ENCODE results near the gene RTP5. TPM values are rescaled to one million over a fixed set of nuclear protein-coding genes. Genes with fewer than 3 reads are reported as not detected.
"Not testable (repeated sequence)": the region's sequence is repeated elsewhere in the genome, so short reads cannot be mapped to it uniquely, and the experiment has no call there.

Gene RTP5
- not detected in 2 replicates for total RNA-seq
- polyA plus RNA-seq, result not detected in 2 replicates

DNA sequence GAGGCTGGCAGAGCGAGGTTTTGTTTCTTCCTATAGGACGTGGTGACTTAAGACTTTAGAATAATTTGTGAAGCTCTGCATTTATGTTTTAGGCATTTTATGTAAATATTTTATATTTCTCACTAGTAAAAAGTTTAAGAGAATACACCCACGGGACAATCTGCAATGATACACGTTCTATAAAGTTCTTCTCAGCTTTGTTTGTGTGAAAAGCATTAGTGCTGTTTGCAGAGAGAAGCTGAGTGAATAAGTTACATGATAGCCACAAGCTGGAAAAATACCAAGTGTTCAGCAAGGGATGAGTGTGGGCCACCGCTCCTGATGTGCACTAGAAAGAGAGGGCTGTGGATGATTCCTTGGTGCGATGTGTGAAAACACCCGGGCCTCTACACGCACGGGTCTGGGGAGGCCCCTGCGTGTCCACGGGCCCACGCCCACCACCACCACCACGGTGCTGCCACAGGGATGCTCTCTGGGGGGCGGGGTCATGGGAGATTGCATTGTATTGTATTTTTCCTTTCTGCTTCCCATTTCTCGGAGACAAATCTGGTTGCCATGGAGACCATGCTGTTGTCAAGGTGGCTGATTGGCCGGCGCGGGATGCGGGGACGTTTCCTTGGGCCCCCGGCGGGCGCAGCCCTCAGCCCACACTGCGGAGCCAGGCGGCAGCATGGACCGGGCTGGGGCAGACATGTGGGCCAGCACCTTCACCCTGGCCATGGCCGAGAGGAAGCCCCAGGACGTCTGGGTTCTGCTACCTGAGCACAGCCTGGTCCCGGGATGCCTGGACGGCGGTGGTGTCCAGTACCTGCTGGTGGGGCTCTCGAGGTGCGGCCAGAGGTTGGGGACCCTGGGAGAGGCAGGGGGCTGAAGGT is at the start of gene RTP5:
RTP5 (plus strand) TSS at position 643 of the 875 bp plus-strand sequence; CDS start at position 671, 28 bp downstream.
- no peak for TF ChIP-seq EZH2phosphoT487 (IDR thresholded peaks at IDR 0.05; ENCODE audit: low read depth, severe bottlenecking, unreplicated experiment)
- TF ChIP-seq EZH2 (IDR thresholded peaks at IDR 0.05; ENCODE audit: borderline replicate concordance), result no peak
- TF ChIP-seq, protein P1, sequence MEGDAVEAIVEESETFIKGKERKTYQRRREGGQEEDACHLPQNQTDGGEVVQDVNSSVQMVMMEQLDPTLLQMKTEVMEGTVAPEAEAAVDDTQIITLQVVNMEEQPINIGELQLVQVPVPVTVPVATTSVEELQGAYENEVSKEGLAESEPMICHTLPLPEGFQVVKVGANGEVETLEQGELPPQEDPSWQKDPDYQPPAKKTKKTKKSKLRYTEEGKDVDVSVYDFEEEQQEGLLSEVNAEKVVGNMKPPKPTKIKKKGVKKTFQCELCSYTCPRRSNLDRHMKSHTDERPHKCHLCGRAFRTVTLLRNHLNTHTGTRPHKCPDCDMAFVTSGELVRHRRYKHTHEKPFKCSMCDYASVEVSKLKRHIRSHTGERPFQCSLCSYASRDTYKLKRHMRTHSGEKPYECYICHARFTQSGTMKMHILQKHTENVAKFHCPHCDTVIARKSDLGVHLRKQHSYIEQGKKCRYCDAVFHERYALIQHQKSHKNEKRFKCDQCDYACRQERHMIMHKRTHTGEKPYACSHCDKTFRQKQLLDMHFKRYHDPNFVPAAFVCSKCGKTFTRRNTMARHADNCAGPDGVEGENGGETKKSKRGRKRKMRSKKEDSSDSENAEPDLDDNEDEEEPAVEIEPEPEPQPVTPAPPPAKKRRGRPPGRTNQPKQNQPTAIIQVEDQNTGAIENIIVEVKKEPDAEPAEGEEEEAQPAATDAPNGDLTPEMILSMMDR (IDR thresholded peaks at IDR 0.05; ENCODE audit: poor library complexity), result no peak
- DNase-seq (ENCODE audit: low spot score), result no peak
- H3K4me1 ChIP-seq (ENCODE audit: insufficient read depth), result peaks cover 5% of the 10 kb centered on the region
- no peak within 1 kb of the TSS for H2AFZ ChIP-seq
- no peak within 1 kb of the TSS for H3K4me2 ChIP-seq
- H3K27ac ChIP-seq, result no peak within 1 kb of the TSS
- H4K20me1 ChIP-seq (ENCODE audit: insufficient read depth, poor library complexity, severe bottlenecking), result no peaks in the 10 kb centered on the region
- H3K36me3 ChIP-seq (replicated peaks; ENCODE audit: insufficient read depth, low read depth), result no peaks in the 10 kb centered on the region
- no peaks in the 10 kb centered on the region for H3K79me2 ChIP-seq
- WGBS (ENCODE audit: low lambda C conversion rate, missing lambda C conversion rate), result 82% methylated on average over 32 of the region's 33 CpGs
- H3K9me2 ChIP-seq (replicated peaks; ENCODE audit: insufficient read depth), result no peaks in the 10 kb centered on the region
- H3K4me3 ChIP-seq, result no peak within 1 kb of the TSS
- no peaks in the 10 kb centered on the region for H3K9me3 ChIP-seq (ENCODE audit: low read depth)
- H3K27me3 ChIP-seq, result no peaks in the 10 kb centered on the region

DNA sequence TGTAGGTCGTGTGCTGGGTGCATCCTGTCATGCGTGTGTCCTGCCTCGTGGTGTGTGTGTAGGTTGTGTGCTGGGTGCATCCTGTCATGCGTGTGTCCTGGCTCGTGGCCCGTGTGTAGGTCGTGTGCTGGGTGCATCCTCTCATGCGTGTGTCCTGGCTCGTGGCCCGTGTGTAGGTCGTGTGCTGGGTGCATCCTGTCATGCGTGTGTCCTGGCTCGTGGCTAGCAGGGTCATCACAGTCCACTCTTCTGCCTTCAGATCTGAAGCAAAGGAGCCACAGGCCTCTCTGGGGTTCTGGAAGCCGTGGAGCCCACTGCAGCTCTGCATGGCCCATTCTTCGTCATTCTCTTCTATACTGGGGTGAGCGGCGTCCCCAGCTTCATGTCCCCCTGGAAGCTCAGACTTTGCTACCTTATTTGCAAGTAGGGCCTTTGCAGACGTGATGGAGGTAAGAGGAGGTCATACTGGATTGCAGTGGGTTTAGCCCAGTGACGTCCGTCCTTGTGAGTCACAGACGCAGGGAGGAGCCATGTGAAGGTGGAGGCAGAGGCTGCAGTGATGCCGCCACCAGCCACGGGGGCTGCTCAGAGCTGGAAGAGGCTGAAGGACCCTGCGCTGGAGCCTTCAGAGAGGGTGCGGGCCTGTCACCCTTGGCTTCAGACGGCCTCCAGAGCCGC is 49.4 kb upstream of the RTP5 start:
- not testable (repeated sequence) for H3K4me3 ChIP-seq, H3K27me3 ChIP-seq

DNA sequence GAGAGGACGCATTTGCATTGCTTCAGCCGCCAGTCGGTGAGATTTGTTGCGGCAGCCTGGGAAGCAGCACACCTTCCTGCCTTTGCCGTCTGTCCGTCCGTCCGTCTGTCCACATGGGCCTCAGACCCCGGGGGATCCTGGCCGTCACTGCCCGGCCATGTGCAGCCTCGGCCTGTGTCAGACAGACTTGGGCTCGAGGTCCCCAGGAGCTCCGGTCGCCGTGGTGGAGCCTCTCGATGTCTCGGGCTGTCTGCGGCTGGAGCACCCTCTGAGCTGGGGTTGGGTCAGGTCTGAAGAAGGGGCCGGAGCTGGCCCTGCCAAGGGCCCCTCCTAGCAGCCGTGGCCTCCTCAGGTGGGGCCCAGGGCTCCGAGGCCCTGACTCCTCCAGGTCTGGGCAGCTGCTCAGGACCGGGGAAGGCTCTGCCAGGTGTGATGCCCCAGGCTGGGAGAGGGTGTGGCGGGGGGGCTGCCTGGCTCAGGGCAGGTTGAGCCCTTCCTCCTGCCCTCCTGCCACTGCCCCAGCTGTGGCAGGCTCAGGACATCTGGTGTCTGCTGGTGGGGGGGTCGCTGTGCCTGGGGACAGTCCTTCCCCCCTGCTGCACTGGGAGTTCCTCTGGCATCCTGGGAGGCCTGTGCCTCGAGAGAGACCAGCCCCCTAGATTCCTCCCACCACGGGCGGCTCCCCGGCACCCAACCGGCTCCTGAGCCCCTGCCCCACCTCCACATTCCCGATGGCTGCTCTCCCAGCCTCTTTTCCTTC is 48.7 kb upstream of the RTP5 start:
- WGBS (ENCODE audit: low lambda C conversion rate, missing lambda C conversion rate), result 87% methylated on average over 25 of the region's 31 CpGs
- H3K9me3 ChIP-seq (ENCODE audit: low read depth), result no peaks in the 10 kb centered on the region
- TF ChIP-seq, protein P1 (IDR thresholded peaks at IDR 0.05; ENCODE audit: poor library complexity), result no peak
- TF ChIP-seq EZH2 (IDR thresholded peaks at IDR 0.05; ENCODE audit: borderline replicate concordance) (no peak), EZH2phosphoT487 (IDR thresholded peaks at IDR 0.05; ENCODE audit: low read depth, severe bottlenecking, unreplicated experiment) (no peak)
- no peaks in the 10 kb centered on the region for H3K4me1 ChIP-seq (ENCODE audit: insufficient read depth)
- no peaks in the 10 kb centered on the region for H3K9me2 ChIP-seq (replicated peaks; ENCODE audit: insufficient read depth)
- no peak overlapping the region for H3K4me3 ChIP-seq
- H4K20me1 ChIP-seq (ENCODE audit: insufficient read depth, poor library complexity, severe bottlenecking), result no peaks in the 10 kb centered on the region
- no peak for DNase-seq (ENCODE audit: low spot score)
- no peak overlapping the region for H3K4me2 ChIP-seq
- H2AFZ ChIP-seq, result no peak overlapping the region
- H3K79me2 ChIP-seq, result no peaks in the 10 kb centered on the region
- H3K27ac ChIP-seq, result no peak overlapping the region
- H3K36me3 ChIP-seq (replicated peaks; ENCODE audit: insufficient read depth, low read depth), result no peaks in the 10 kb centered on the region
- H3K27me3 ChIP-seq, result no peaks in the 10 kb centered on the region

More for the DNA sequence above, 49.4 kb upstream of the RTP5 start:
- whole genome bisulfite sequencing (ENCODE audit: low lambda C conversion rate, missing lambda C conversion rate), result 88% methylated on average over 25 of the region's 27 CpGs
- not testable (repeated sequence) for H3K9me2 ChIP-seq (replicated peaks; ENCODE audit: insufficient read depth); H3K4me2 ChIP-seq; H3K27ac ChIP-seq; DNase-seq (ENCODE audit: low spot score); H3K79me2 ChIP-seq; H3K9me3 ChIP-seq (ENCODE audit: low read depth); H3K4me1 ChIP-seq (ENCODE audit: insufficient read depth); H4K20me1 ChIP-seq (ENCODE audit: insufficient read depth, poor library complexity, severe bottlenecking); H3K36me3 ChIP-seq (replicated peaks; ENCODE audit: insufficient read depth, low read depth); H2AFZ ChIP-seq
